K562 (cell line): ENCODE results near the gene KRTAP1-1. TPM values are rescaled to one million over a fixed set of nuclear protein-coding genes. Genes with fewer than 3 reads are reported as not detected.
"Not testable (repeated sequence)": the region's sequence is repeated elsewhere in the genome, so short reads cannot be mapped to it uniquely, and the experiment has no call there.

Source experiments
- ATAC-seq: fragments of 200-7000 bp; cut with Tn5 transposase; 3 replicates; pipeline ENCODE4 v1.9.1; 2020; ENCODE audit warnings: moderate library complexity
- BruUV-seq: library from RNA; stranded (reverse); fragments of 400-500 nt; replicated peaks from 2 replicates; lab custom pipeline; 2021; lab: Mats Ljungman, UMichigan
- CTCF ChIA-PET: fragments of 300-600 bp; formaldehyde crosslinking; extraction: SDS; loops from one replicate; lab custom pipeline; 2021; ENCODE audit warnings: low intra/inter-chr PET ratio; lab: Yijun Ruan, JAX
- POLR2A ChIA-PET: fragments of 300-600, 350-650 bp; sonication (Branson Sonifier 250); formaldehyde crosslinking; extraction: SDS; loops from one replicate; lab custom pipeline; 2021; ENCODE audit warnings: antibody characterized with exemption, inconsistent platforms; lab: Yijun Ruan, JAX
- DNase-seq, 4 experiments: peaks; one replicate each; pipeline versions ENCODE4 v3.0.0 to v3.0.0-alpha.2; 2011 to 2018; ENCODE audit warnings: low spot score in 3 of 4, mixed read lengths in 3 of 4; ENCODE audit errors: extremely low read depth in 1 of 4
- FAIRE-seq: peaks from 2 replicates; lab custom pipeline; 2011; peaks lifted over from hg19 to GRCh38; lab: Jason Lieb, UNC
- H2AFZ ChIP-seq: 2 replicates; pipeline ENCODE4 v1.6.0; 2011; ENCODE audit warnings: low read depth, low read length, control low read depth, inconsistent platforms
- H3K27ac ChIP-seq: fragments of 200-600 bp; 3 replicates; pipeline ENCODE4 v1.8.0; 2011; ENCODE audit warnings: low read depth, mild to moderate bottlenecking, control low read depth, inconsistent platforms, low read length, moderate library complexity, mixed read lengths; ENCODE audit errors: extremely low read depth
- H3K27me3 ChIP-seq, 2 experiments: fragments of 300-600 bp in 1 of 2; 2 replicates in 1 of 2; 3 replicates in 1 of 2; pipeline versions ENCODE4 v1.6.0 to v1.8.0; 2011; ENCODE audit warnings: inconsistent platforms in 2 of 2, low read length in 2 of 2, mild to moderate bottlenecking in 1 of 2, mixed read lengths in 1 of 2, moderate library complexity in 1 of 2; ENCODE audit not compliant: control insufficient read depth in 2 of 2, insufficient read depth in 2 of 2
- H3K36me3 ChIP-seq: fragments of 300-600 bp; 3 replicates; pipeline ENCODE4 v1.8.0; 2011; ENCODE audit warnings: mild to moderate bottlenecking, low read length, inconsistent platforms; ENCODE audit not compliant: control insufficient read depth, insufficient read depth
- H3K4me1 ChIP-seq, 2 experiments: fragments of 200-600 bp in 1 of 2; replicated peaks in 1 of 2; 2 replicates in 1 of 2; 3 replicates in 1 of 2; pipeline versions ENCODE4 v1.5.1 to v1.8.0; 2011; ENCODE audit warnings: inconsistent platforms in 2 of 2, low read length in 2 of 2, mild to moderate bottlenecking in 1 of 2, mixed read lengths in 1 of 2, moderate library complexity in 1 of 2; ENCODE audit not compliant: control insufficient read depth in 2 of 2, insufficient read depth in 2 of 2
- H3K4me2 ChIP-seq: 2 replicates; pipeline ENCODE4 v1.6.1; 2011; ENCODE audit warnings: low read length, control low read depth, inconsistent platforms, mixed read lengths; ENCODE audit not compliant: insufficient read depth
- H3K4me3 ChIP-seq: fragments of 200-600 bp; sonication (generic), shearing (Covaris generic); 2 replicates; pipeline ENCODE4 v1.5.1; 2016; ENCODE audit warnings: control low read depth, inconsistent platforms
- H3K79me2 ChIP-seq: fragments of 200-600 bp; 3 replicates; pipeline ENCODE4 v1.8.0; 2011; ENCODE audit warnings: low read length, inconsistent platforms; ENCODE audit not compliant: control insufficient read depth, insufficient read depth
- H3K9ac ChIP-seq, 2 experiments: 2 replicates each; pipeline versions ENCODE4 v1.6.0 to v1.6.1; 2011; ENCODE audit warnings: low read depth in 2 of 2, low read length in 2 of 2, control low read depth in 1 of 2, inconsistent platforms in 1 of 2, mild to moderate bottlenecking in 1 of 2, mixed read lengths in 1 of 2; ENCODE audit not compliant: insufficient read depth in 1 of 2
- H3K9me1 ChIP-seq: one replicate; pipeline ENCODE4 v1.6.0; 2011; ENCODE audit warnings: inconsistent platforms, mild to moderate bottlenecking, low read length, moderate library complexity; ENCODE audit not compliant: control insufficient read depth, insufficient read depth
- H3K9me3 ChIP-seq: replicated peaks from 2 replicates; pipeline ENCODE4 v1.5.1; 2011; ENCODE audit warnings: low read depth, low read length, inconsistent platforms; ENCODE audit not compliant: control insufficient read depth, insufficient read depth
- H4K20me1 ChIP-seq: replicated peaks from 2 replicates; pipeline ENCODE4 v1.6.1; 2011; ENCODE audit warnings: low read length, inconsistent platforms, mixed read lengths; ENCODE audit not compliant: control insufficient read depth, insufficient read depth
- SMARCA5 ChIP-seq: fragments of 450-650 bp; IDR thresholded peaks from 2 replicates; pipeline ENCODE4 v1.6.1; 2016
- WGBS: fragments of 100-300 bp; shearing (Covaris generic); methylation state at CpG from one replicate; pipeline ENCODE4 v1.1.6; 2016; ENCODE audit warnings: low coverage, mixed read lengths; ENCODE audit not compliant: insufficient coverage; ENCODE audit errors: missing lambda C conversion rate; 5-methylcytosine and 5-hydroxymethylcytosine counted together
- in situ Hi-C: fragments of 300-500 bp; cut with MboI; formaldehyde crosslinking; loops from 4 replicates; pipeline ENCODE4 v1.15.0; 2018; ENCODE audit warnings: inconsistent platforms, mixed read lengths
- intact Hi-C: fragments of 100-400 bp; cut with micrococcal nuclease; formaldehyde crosslinking; loops from 2 replicates; pipeline ENCODE4 v1.14.2; 2022
- polyA plus RNA-seq, 8 experiments: library from polyadenylated mRNA; depleted of rRNA in 4 of 8; stranded (reverse) in 5 of 8; unstranded in 3 of 8; fragments of >200 nt; fragmentation: Nextera tagmentation in 2 of 8; fragmentation: Illumina TruSeq in 1 of 8; extraction: Ambion mirVana in 2 of 8; extraction: Trizol in 1 of 8; gene quantifications; 2 replicates each; pipeline versions ENCODE4 v1.2.1 to v1.2.3, GENCODE V29; 2011 to 2014; ENCODE audit warnings: inconsistent platforms in 1 of 8, missing spikeins in 1 of 8
- total RNA-seq, 7 experiments: library from RNA; depleted of rRNA in 6 of 7; stranded (reverse); fragments of >200 nt in 6 of 7; fragmentation: Illumina TruSeq in 2 of 7; extraction: Trizol in 2 of 7; gene quantifications; 2 replicates each; pipeline versions ENCODE4 v1.2.1 to v1.2.3, GENCODE V29; 2011 to 2021; ENCODE audit warnings: low replicate concordance in 1 of 7

KRTAP1-1 gene
- total and polyA plus RNA-seq, 9 of the 15 experiments (the other 6 are each of a cell fraction or from before 2014, with no cell fraction given) = not detected

- DNase-seq, intact Hi-C loops, ATAC-seq, H2AFZ ChIP-seq, BruUV-seq, H3K4me1 ChIP-seq, H3K9ac ChIP-seq, in situ Hi-C loops, H3K4me2 ChIP-seq, H3K79me2 ChIP-seq, FAIRE-seq, H3K36me3 ChIP-seq, H4K20me1 ChIP-seq, H3K4me3 ChIP-seq, H3K9me1 ChIP-seq, H3K9me3 ChIP-seq, H3K27me3 ChIP-seq, H3K27ac ChIP-seq: not testable (repeated sequence)
- 1% methylated on average over 9 of the region's 31 CpGs for WGBS
- ChIA-PET CTCF (interaction anchor here (0.7 kb wide), 1 partner anchor 206 kb away, joined by 3 read pairs; no protein-coding TSS in a partner anchor), POLR2A (interaction anchor here (0.9 to 1.3 kb wide), 2 partner anchors 30 to 240 kb away, joined by 3 to 4 read pairs; no protein-coding TSS in a partner anchor)
Observed at GRCh38 chr17:41059276-41060051, 18.2 kb upstream of the KRTAP1-1 start.

DNA sequence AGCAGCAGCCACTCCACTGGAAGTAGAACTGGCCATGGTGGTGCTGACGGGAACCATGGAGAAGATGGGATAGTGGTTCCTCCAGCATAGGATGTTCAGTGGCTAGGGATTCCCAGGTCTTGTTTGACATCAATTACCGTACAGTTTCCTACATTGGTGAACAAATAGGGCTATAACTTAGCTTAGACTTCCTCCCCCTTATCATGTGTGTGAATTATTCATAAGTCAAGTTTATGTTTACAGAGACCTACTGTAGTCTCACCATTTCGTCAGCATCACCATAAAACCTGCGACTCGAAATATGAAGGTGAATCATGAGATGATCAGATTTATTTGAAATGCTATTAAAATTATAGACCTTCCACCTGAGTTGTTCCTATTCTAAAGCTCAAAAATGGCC is 17.5 kb upstream of the KRTAP1-1 start:
- no peak overlapping the region for H3K4me2 ChIP-seq
- no peaks in the 10 kb centered on the region for H3K9me1 ChIP-seq
- no peak overlapping the region for H3K4me3 ChIP-seq
- no peaks in the 10 kb centered on the region; the same call in 1 of the 2 replicates for H4K20me1 ChIP-seq
- DNase-seq = no peak
- no peak overlapping the region for H3K27ac ChIP-seq
- H3K27me3 ChIP-seq = peaks cover 4 to 5% of the 10 kb centered on the region in 2 experiments; a peak in 4 of 5 replicates
- H3K36me3 ChIP-seq = no peaks in the 10 kb centered on the region
- no peak for TF ChIP-seq SMARCA5
- TF ChIP-seq, all 486 proteins: peak for 0
- Histone ChIP-seq H3K4me1 (no peaks in the 10 kb centered on the region), H2AFZ (no peak overlapping the region), H3K79me2 (no peaks in the 10 kb centered on the region), H3K9ac (no peak overlapping the region), H3K9me3 (no peaks in the 10 kb centered on the region)
- ATAC-seq = no peak
- in situ Hi-C loops = no loop called here
- FAIRE-seq = no peak
- 1% methylated on average over 5 of the region's 5 CpGs for WGBS
- CTCF ChIA-PET = interaction anchor here (0.7 kb wide), 1 partner anchor 206 kb away, joined by 3 read pairs; no protein-coding TSS in a partner anchor
- intact Hi-C loops = no loop called here
- no TSS peak for BruUV-seq
- POLR2A ChIA-PET = interaction anchor here (0.9 to 1.3 kb wide), 2 partner anchors 29 to 239 kb away, joined by 3 to 4 read pairs; no protein-coding TSS in a partner anchor
